ENCODE measurements around the gene GRIN2A.

GRIN2A gene

DNA sequence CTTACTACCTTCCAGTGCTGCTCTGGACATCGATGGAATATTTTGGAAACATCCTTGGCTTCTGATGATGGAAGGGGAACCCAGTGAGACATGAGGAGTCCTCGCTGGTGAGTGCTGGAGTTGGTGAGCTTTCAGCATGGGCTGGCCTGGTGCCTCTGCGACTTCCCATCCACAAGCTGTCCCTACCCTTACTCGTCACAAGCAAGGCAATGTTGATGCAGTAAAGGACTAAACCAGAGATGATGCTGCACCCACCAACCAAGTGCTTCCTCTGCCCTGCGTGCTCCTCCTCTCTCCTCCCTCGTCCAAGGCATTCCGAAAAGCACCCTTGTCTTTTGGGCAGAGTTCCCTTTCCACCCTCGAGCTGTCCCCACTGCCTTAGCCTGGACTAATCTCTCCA lies 154.7 kb downstream of the GRIN2A start:
- DNase-seq = no peak

DNA sequence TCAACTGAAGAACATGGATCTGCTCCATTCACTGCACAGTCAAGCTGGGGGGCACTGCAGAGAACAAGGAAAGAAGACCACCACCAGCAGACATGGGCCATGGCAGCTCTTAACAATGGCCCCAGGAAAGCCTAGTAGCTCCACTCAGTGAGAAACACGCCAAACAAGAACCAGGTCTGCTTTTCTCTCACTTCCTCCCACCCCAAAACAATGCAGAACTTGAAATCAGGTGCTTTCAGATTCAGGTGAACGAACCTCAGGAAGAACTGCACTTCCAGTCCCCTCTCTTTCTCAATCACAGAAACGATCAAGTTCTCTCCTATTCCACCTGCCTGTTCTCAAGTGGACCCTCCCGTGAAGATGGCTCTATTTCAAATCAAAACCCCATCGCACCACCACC lies 155.6 kb downstream of the GRIN2A start:
- no peak for DNase-seq

DNA sequence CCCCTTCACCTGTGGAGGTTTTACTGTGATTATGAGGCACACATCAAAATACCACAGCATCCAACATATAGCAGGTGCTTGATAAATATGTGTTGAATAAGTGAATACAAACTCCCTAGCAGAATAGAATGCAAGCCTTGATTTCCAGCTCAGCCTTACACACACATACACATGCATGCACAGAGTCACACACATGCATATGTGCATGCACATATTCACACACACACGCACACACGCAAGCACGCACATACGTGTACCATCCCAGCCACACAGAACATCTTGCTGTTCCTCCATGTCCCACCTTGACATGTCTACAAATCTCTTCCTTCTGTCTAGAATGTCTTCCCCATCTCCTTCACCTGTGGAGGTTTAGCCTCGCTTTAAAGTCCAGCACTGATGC lies 160.1 kb downstream of the GRIN2A start:
- no peak for DNase-seq

DNA sequence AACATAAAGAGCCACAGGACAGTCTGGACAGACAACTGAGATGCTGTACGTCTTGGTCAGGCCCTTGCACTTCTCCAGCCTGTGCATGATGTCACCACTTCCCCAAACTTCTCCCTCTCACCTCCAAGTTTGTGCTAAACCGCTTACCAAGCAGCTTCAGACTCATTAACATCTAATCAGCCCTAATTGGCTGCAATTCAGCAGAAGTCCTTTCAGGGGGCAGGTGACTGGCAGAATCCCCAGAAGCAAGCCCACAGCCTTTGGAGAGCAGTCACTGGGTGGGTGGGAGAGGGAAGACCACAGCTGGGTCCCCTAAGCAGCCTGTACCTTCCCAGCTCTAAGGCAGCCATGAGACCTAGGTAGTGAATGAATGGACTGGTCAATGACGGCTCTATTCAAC lies 161.4 kb downstream of the GRIN2A start:
- no peak for DNase-seq

DNA sequence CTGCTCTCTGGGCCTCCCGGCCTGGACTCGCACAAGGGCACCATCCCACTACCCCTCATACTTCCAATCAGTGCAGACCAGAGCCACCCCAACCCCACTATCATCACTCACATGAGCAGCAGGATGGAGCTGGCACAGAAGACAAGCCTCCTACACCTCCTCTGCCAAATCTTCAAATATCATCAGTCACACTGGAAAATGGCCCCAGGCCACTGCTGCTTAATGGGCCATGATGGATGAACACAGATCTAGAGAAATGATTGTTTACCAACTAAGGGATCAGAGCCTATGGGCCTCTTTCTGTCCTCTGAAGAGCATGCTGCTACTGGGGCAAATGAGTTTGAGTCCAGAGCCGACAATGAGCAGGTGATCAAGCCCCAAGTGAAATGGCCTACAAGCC lies 165.5 kb downstream of the GRIN2A start:
- no peak for DNase-seq

DNA sequence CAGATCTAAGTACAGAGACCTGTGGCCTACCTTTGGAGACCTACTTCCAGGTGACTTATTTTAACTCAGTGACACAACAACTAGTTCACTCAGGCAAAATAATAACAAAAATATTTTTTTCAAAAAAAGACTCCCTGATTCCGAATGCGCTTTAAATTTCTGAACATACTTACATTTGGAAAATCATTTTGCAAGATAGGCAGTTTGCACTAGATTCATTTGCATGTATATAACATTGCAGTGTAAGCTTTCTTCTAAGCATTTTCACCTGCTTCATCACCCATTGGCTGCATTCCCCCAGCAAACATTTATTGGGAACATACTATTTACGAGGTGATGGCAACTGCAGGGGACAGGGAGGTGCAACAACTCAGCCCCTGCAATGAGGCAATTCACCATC lies 166.8 kb downstream of the GRIN2A start:
- DNase-seq = no peak

DNA sequence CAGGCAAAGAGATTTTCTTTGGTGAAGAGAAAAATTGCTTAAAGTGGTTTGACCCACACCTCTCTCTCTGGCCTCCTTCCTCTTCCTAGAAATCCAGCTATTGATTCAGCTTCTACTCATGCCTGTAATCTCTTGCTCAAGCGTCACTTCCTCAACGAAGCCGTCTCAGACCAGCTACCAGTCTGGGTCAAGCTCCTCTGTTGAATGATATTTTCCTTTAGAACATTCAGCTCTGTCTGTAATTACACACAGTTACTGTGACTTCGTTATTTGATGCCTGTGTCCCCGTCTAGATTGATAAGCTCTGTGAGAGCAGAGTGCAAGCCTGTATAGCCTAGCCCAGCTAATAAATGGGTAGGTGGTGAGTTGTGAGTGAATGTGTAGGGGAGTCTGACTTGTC lies 168.5 kb downstream of the GRIN2A start:
- DNase-seq = no peak

DNA sequence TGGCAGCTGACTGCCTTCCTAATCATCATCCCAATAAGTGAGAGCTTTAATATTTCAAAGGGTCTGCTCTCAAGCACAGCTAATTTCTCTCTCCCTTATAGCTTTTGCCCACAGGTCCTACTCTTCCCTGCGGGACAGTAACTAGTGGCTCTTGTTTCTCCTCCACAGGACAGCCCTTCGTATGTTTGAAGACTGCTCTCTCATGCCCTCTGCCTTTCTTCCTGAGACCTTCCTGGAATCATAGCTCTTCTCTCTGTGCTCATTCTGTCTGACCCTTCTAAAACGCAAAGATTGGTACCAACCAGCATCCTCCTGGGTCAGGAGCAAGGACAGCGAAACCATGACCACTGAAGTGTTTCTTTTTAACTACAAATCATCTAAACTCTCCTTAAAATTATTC lies 168.9 kb downstream of the GRIN2A start:
- DNase-seq = no peak

DNA sequence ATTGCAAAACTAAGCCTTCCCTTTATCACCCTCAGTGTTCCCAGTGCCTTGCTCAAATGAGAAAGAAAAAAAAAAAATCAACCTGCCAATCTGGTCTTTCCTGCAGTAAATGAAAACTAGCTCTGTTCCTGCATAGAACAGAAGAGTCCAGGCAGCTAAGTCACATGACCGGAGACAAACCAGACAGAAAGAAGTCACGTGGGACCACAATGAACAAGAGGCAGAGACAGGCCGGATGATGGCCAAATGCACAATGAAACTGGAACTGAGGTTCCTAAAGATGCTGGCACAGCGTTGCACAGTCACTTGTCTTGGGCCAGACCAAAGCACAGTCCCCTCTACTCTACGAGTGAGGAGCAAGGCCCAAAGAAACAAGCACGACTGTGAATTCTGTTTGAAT lies 172.5 kb downstream of the GRIN2A start:
- no peak for DNase-seq

DNA sequence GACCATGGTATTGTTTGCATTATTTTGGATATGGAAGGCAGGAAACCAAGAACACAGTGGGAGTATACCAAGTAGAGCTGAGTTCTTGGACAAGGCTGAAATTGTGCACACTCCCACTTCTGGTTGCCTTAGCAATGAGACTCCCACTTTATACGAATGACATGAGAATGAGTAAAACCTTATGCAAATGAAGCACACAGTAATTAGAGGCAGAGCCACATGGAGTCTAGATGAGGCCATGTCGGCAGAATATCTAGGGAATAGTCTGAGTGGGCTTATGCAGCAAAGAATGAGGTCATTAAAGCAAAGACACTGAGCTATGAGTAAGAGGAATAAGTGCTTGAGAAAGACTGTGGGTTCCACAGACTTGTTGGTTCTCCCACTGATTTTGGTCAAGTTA lies 178.7 kb downstream of the GRIN2A start:
- DNase-seq = no peak

DNA sequence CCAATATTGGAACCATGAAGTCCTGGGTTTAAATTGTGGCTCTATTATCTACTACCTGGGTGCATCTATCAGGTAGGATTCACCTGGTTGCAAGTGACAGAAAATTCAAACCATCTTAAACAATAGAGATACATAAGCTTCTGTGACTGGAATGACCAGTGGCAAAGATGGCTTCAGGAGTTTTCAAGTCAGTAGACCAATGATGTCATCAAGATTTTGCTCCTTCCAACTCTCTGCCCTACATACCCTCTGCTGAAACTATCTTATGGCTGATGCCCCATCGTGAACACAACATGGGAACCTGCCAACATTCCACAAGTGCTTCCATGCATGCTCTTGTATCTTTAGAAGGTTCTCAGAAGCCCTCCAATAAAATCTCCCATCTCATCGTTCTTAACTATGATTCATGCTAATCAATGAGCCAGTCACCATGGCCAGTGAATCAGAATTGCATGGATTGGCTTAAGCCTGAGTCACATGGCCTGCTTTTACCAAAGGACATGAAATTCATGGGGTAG lies 180.9 kb downstream of the GRIN2A start:
- DNase-seq = no peak

DNA sequence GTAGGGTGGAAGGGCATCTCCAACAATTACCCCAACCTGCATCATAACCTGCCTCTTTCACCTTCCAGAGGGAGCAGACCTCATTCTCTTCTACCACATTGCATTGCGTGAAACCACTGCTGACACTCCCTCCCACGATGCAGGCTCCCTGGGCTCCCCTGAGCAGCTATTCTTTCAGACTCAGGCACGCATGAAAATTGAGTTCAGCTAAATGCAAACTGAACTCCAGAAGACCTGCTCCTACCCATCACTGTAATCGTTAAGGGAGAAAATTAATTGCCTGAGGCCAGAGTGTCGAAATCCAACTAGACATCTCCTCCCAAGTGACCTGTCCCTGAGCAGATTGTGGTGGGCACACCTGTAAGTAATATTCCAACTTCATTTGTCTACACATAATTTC lies 186.0 kb downstream of the GRIN2A start:
- no peak for DNase-seq

DNA sequence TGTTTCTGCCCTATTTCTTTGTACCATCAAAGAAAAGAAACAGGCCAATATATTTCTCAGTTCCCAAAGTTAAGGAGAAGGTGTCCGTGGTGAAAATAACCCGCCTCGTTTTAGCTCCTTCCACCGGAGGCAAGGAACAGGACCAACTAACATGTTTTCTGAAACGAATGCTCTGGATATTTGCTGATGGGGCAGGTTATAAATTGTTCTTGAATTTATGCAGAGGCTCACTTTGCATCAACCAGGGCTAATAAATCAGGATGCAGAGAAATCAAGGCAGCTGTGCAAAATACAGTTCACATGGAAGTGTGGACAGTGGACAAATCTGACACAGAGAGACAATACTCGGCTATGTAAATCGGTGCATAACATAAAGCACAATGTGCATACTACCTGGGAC lies 189.8 kb downstream of the GRIN2A start:
- no peak for DNase-seq

DNA sequence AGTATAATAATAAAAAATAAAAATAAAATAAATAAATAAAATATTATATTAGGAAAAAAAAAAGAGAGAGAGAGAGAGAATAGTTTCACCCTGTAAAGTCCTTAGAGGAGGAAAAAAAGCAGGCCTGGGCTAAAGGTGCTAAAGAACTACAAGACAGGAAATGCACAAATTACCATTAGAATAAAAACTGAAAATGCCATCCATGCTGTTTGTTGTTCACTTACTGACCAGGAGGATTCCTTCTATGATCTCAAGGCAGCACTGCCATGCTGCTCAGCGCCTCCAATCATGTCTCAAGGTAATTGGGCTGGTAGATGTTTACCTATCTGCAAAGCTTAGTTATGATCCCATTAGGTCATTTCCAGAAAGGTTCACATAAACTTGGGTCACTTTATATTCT lies 201.2 kb downstream of the GRIN2A start:
- no peak for DNase-seq

DNA sequence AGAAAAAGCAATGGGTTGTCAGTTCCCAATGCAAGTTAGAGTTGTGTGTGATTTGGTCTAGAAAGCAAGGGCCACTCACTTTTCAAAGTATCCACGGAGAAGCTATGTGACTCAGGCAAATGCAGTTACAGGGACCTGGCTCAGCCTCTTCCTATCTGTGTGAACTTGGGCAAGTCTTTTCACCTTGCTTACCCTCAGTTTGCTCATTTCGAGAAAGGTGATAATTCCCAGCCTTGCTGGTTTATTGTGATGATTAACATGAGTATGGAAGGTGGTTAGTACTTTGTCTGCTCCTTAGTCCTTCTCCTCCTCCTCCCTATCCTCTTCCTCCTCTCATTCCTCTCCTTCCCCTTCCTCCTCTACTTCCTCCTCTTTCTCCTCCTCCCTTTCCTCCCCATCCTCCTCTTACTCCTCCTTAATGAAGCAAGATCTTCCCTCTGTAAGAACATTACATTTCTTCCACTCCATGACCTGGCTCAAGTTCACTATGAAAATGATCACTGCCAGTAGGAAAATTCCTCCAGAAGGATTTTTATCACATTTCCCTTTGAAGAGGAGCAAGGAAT lies 204.0 kb downstream of the GRIN2A start:
- DNase-seq = no peak

DNA sequence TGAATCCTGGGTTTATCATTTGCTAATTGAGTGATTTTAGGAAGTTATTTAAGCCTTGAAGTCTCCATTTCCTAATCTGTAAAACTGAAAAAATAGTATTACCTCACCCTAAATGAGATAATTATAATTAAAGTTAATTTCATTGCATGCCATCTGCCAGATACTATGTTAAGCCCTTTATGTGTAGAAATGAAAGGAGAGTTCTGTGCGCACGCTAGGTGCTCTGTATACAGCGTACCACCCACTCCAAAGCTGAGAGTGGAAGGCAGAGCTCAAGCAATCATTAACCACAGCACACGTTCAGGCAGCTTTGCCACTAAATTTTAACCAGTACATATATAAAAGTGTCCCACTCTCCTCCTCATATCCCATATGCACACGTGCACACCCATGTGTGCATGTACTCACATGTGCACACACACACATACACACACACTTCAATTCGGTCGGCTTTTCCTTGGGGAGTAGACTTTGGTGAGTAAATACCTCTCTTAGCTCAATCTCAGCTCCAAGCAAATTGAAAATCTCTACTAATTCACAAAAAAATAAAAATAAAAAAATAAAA lies 204.8 kb downstream of the GRIN2A start:
- no peak for DNase-seq

DNA sequence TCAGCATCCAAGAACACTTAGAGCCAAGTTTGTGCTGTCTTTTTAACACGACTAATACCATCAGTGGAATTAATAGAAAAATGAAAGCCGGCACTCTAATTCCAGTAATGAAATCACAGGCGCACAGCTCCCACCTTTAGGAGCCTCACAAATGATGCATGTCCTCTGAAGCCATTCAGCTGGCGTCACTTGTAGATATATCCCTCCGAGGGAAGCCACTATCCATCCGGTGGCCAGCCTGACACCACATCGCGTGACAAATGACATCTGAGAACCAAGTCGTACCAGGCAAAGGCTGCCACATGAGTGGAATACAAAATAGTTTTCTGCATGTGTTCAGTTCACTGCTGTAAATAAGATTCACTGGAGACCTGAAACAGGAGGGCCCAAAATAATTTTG lies 205.6 kb downstream of the GRIN2A start:
- no peak for DNase-seq

DNA sequence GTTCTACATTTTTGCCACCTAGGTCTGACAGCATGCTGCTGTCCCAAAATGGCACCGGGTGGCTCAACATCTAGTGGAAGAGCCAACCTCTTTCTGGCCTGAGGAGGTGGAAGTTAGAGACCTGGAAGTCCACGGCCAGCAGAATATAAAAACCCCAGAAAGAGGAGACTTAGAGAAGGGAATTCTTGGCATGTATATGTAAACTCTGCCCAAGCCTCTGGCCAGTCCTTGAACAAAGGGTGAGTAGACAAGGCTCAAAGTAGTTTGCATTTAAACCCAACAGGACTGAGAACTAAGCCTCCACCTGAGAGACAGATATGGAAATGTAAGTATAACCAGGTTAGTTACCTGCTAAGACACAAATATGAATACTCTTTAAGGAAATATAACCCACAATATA lies 210.3 kb downstream of the GRIN2A start:
- no peak for DNase-seq

DNA sequence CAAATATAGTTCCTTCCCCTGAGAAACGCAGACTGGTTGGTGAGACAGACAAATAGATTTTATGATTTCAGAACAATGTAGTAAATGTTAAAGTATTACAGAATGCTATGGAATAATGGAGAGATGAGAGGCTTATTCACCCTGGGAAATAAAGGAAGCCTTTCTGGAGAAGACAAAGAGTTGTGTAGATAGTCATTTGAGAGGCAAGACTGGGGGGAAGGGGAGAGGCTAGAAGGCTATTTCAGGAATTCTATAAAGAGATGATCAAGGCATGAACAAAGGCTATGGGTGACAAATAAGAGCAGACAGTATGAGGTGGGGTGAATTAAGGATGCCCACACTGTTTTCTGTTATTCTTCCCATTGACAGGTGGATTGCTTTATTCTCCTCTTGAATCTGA lies 211.4 kb downstream of the GRIN2A start:
- no peak for DNase-seq

DNA sequence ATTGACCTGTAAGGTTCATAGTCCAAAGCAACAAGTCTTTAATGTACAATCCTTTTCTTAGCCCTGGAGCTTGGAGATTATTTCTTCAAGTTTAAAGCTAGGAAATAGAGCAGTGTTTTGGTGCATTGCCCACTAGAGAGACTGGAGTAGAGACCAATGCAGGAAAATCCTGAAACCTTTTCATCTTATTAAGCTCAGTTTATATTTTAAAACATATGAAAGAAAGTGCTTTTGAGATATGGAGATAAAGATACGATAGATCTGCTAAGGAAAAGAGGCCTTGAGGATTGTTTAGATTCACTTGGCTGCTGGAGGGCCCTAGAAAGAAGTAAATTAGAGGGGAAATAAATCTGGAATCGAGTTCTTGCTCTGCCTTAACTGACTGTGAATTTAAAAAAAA lies 212.0 kb downstream of the GRIN2A start:
- no peak for DNase-seq

DNA sequence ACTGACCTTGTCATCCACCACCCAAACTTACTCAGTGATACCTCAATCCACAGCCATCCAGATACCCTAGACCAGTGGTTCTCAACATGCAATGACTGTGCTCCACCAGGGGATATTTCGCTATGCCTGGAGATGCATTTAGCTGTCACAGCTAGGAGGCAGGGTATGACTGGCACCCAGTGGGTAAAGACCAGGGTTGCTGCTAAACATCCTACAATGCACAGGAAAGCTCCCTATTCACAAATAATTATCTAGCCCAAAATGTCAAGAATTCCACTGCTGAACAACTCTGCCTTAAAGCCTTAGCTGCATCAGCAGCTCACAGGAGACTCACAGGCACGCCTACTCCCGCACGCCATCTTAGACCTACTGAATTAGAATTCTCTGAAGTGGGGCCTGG lies 212.6 kb downstream of the GRIN2A start:
- DNase-seq = no peak

DNA sequence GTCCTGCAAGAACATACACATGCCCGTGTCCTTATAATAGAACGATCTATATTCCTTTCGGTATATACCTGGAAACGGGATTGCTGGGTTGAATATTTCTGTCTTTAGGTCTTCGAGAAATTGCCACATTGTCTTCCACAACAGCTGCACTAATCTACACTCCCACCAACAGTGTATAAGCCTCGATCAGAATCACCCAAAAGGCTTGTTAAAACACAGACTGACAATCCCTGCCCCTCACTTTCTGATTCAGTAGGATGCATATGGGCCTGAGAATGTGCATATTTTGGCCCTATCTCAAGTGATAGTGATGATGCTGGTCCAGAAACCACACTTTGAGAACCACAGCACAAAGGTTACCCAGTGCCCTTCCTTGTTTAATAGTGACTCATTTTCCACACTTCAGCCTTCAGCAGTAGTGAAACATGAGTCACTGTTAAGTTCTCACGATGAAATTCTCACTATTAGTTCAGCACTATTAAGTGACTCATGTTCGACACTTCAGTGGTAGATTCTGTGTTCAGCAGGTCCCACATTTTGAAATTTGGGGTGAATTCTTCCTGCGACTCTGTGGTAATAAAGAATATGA lies 215.6 kb downstream of the GRIN2A start:
- DNase-seq = peak; percentile 15

DNA sequence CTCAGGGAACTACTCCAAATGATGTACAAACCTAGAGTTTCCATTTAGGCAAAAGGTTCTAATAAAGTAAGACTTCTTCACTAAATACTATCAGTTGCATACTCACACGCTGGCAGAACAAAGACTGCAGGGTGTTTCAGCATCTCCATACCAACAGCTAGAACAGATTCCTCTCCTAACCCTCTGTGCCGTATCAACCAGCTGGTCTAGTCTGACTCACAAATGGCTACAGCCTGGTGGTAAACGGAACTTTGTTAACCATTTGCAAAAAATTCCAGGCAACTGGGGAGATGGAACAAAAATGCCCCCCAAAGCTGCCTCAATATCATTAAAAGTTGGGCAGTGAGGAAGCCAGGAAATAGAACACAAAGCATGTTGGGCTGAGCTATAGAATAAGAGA lies 217.1 kb downstream of the GRIN2A start:
- DNase-seq = no peak

DNA sequence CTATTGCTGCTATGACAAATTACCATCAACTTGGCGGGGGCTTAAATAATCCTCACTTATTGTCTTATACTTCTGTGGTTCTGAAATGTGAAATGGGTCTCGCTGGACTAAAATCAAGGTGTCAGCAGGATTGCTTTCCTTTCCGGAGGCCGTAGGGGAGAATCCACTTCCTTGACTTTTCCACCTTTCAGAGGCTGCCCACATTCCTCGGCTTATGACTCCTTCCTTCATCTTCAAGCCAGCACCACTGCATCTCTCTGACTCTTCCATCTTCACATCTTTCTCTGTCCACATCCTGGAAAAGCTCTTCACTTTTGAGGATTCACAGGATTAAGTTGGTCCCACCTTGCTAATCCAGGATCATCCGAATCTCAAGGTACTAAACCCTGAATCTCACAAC lies 217.8 kb downstream of the GRIN2A start:
- DNase-seq = no peak

DNA sequence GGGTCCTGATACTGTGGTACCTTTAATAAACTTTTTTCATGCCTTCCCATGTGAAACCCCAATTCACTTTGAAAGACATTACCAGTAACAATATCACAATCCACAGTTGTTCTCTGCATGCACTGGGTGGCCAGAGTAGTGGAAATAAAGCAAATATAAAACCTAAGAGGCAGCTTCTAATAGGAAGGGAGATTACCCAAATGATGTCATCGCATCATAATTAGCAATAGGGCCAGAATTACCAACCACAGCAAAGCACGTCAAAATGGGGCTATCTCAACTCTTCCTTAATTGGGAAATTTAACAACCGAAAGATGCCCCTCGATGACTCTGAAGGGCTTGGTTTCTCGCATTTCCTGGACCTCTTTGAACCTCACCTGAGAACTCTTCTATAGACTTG lies 224.8 kb downstream of the GRIN2A start:
- no peak for DNase-seq

Data from stimulated activated CD4-positive, alpha-beta T cell treated with anti-CD3 and anti-CD28 coated beads, Interleukin-15, amount 100 ng/mL, for 24 hours (primary cell).